KOPT-K1 (cell line): Measurements from ENCODE around the gene SPATS2.
"Not testable (repeated sequence)": the region's sequence is repeated elsewhere in the genome, so short reads cannot be mapped to it uniquely, and the experiment has no call there.

ENCODE experiments used
- H3K27ac ChIP-seq: fragments of 200-600 bp; sonication (generic); 2 replicates; pipeline ENCODE4 v1.5.1; 2016; ENCODE audit warnings: antibody characterized with exemption, mild to moderate bottlenecking, low read depth, low read length; ENCODE audit not compliant: poor library complexity, severe bottlenecking
- H3K36me3 ChIP-seq: fragments of 200-600 bp; sonication (generic); 2 replicates; pipeline ENCODE4 v1.5.1; 2017; ENCODE audit warnings: antibody characterized with exemption, mild to moderate bottlenecking, low read length, moderate library complexity; ENCODE audit not compliant: insufficient read depth
- H3K9me3 ChIP-seq: fragments of 200-600 bp; sonication (generic); 2 replicates; pipeline ENCODE4 v1.5.1; 2017; ENCODE audit warnings: antibody characterized with exemption, low read length, mild to moderate bottlenecking; ENCODE audit not compliant: insufficient read depth, poor library complexity, severe bottlenecking

The SPATS2 gene

DNA sequence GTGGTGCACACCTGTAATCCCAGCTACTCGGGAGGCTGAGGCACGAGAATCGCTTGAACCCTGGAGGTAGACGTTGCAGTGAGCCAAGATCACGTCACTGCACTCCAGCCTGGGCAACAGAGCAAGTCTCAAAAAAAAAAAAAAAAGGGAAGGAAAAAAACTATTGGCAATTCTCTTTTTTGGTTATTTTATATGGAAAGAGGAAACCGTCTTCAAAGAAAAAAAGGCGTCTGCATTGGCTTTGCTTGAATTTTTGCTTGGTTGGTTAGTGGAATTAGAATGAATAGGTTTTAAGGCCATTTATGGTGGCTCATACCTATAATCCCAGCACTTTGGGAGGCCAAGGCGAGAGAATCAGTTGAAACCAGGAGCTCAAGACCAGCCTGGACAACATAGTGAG lies 142.4 kb downstream of the SPATS2 start:
- H3K9me3 ChIP-seq, H3K27ac ChIP-seq: not testable (repeated sequence)
- peaks cover 12% of the 10 kb centered on the region for H3K36me3 ChIP-seq

GRCh38 chr12:49511410-49511809 lies 144.1 kb downstream of the SPATS2 start:
- H3K9me3 ChIP-seq = no peaks in the 10 kb centered on the region
- peaks cover 3% of the 10 kb centered on the region; the same call in 1 of the 2 replicates for H3K36me3 ChIP-seq
- no peak overlapping the region for H3K27ac ChIP-seq

DNA sequence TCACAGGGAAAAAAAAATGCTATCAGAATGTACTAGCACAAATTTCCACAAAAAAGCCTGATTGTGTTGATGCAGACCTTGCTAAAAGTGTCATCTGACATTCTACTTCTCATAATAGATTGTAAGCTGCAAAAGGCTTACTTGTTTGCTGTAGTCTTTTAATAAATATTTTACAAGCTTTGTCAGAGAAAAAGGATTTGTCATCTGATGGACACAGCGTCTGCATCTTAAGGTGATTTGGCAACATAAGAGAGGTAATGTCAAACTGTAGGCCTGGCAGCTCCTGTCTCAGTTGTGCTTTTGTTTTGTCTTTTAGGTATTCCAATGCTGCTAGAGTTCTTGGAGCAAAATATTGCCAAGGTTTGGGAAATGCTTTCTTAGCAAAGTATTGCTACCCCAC lies 145.3 kb downstream of the SPATS2 start:
- Histone ChIP-seq H3K36me3 (no peaks in the 10 kb centered on the region; the same call in 1 of the 2 replicates), H3K27ac (no peak overlapping the region), H3K9me3 (no peaks in the 10 kb centered on the region)

DNA sequence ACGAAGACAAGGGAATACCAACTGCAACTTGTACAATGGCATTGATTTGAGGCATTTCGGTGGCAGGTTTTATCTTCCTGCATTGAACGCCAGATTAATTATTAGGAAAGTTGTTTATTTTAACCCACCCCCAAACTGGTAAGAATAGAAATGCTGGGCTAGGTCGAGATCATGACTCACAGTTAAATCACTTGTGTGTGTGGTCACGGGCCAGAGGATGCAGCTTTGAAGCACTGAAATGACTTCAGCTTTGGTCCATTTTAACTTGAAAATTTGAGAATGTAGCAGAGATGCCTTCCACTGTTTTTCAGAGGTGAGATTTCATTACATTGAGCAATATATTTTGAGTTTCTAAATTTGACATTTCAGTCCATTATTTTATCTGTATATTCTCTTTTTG lies 148.0 kb downstream of the SPATS2 start:
- Histone ChIP-seq H3K9me3 (no peaks in the 10 kb centered on the region), H3K36me3 (no peaks in the 10 kb centered on the region; the same call in 1 of the 2 replicates), H3K27ac (no peak overlapping the region)

DNA sequence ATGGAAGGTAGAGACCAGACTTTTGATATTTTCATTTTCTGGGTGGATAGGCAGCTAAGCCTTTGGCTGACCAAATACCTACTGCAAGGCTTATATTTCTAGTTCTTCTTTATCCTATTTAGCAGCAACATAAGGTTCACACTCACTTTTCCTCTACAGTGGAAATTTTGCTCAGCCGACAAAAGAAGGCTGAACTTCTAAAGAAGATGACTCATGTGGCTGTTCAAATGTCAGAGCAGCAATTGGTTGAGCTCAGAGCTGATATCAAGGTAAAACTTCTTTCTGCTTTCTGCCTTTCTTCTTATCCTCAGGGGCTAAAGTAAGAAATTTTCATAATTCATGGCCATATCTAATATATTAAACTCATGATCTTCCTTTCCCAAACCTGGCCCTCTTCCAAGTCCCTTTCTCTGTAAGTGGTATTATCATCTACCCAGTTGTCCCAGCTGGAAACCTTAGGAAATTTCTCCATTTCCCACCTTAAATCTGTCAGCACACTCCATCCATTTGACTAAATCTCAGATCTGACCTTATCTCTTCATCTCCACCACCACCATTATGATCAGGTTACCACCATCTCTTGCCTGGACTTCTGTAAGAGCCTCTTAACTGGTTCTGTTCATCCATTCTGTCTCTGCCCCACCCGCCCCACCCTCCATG lies 151.8 kb downstream of the SPATS2 start:
- Histone ChIP-seq H3K36me3 (peaks cover 11% of the 10 kb centered on the region; the same call in 1 of the 2 replicates), H3K27ac (no peak overlapping the region), H3K9me3 (no peaks in the 10 kb centered on the region)

DNA sequence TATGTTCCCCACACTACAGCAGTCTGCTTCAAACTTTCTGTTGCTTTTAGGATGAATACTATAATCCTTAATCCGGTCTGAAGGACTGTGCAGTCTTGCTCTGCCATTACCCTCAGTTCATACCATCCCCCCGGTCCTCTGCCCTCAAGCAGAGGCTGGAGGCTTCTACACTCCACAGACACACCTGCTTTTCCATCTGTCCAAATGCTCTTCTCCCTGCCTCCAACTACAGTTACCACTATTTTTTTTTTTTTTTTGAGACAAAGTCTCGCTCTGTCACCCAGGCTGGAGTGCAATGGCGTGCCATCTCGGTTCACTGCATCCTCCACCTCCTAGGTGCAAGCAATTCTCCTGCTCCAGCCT lies 152.3 kb downstream of the SPATS2 start:
- Histone ChIP-seq H3K27ac (no peak overlapping the region), H3K36me3 (peaks cover 16% of the 10 kb centered on the region), H3K9me3 (no peaks in the 10 kb centered on the region)

DNA sequence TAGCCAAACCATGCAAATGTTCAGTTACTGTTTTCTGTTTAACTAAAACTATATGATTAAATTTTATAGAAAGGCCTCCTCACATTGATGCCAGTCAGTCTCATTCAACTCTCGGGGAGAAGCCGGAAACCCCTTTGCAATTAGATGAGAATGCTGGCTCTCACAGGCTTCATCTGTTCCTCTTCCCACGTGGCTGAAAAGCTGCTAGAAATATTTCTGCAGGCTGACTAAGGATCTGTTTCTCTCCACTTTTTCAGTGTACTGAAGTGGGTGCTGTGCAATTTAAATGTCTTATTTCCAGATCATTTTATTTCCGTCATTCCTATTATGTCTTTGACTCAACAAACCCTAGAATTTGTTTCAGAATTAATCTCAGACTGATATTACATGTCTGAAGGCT lies 154.1 kb downstream of the SPATS2 start:
- Histone ChIP-seq H3K9me3 (no peaks in the 10 kb centered on the region), H3K27ac (no peak overlapping the region), H3K36me3 (peaks cover 34% of the 10 kb centered on the region)

- Histone ChIP-seq H3K27ac (no peak overlapping the region), H3K36me3 (peaks cover 46% of the 10 kb centered on the region), H3K9me3 (no peaks in the 10 kb centered on the region)
Measured at GRCh38 chr12:49524660-49525324, 157.5 kb downstream of the SPATS2 start.

GRCh38 chr12:49525942-49526341 lies 158.7 kb downstream of the SPATS2 start:
- Histone ChIP-seq H3K9me3 (no peaks in the 10 kb centered on the region), H3K27ac (no peak overlapping the region), H3K36me3 (peaks cover 46% of the 10 kb centered on the region)

DNA sequence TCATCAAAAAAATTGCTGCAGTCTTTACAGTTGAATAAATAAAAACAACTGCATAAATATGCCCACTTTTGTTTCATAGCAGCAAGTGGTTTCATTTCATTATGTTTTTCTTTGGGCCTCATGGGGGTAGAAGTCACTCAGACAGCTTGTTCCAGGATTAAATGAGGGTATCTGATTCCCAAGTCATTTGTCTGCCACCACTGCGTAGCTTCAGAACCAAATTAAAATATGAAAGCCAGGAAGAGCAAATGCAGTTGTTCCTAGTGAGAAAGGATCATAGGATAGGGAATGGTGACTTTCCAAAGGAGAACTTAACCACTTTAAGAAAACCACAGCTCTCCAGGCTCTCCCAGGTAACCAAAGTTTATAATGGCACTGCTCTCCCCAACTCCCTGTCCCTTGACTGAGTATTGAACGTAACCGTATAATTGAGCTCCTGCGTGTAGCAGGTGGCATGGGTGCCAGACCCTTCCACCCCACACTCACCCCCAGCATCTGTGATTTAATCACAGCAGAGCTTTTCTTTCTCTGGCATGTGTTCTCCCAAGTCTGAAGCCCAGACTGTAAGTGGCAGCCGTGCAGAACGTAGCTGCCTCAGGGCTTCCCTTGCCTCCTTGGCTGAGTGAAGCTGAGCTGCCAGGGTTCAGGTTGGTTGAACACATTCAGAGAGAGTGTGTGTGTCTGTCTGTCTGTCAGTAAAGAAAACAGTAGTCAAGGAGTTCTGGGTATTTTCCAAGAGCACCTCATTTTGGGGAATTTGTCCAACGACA lies 160.3 kb downstream of the SPATS2 start:
- Histone ChIP-seq H3K27ac (no peak overlapping the region), H3K36me3 (peaks cover 41% of the 10 kb centered on the region), H3K9me3 (no peaks in the 10 kb centered on the region)

GRCh38 chr12:49529414-49529813 lies 162.2 kb downstream of the SPATS2 start:
- peaks cover 31% of the 10 kb centered on the region for H3K36me3 ChIP-seq
- no peak overlapping the region for H3K27ac ChIP-seq
- H3K9me3 ChIP-seq = no peaks in the 10 kb centered on the region

- Histone ChIP-seq H3K27ac (no peak overlapping the region), H3K36me3 (peaks cover 8% of the 10 kb centered on the region; the same call in 1 of the 2 replicates), H3K9me3 (no peaks in the 10 kb centered on the region)
Measured at GRCh38 chr12:49531745-49532144, 164.5 kb downstream of the SPATS2 start.

- H3K36me3 ChIP-seq = no peaks in the 10 kb centered on the region
- H3K27ac ChIP-seq = no peak overlapping the region
Measured at GRCh38 chr12:49533331-49533730, 166.1 kb downstream of the SPATS2 start.

DNA sequence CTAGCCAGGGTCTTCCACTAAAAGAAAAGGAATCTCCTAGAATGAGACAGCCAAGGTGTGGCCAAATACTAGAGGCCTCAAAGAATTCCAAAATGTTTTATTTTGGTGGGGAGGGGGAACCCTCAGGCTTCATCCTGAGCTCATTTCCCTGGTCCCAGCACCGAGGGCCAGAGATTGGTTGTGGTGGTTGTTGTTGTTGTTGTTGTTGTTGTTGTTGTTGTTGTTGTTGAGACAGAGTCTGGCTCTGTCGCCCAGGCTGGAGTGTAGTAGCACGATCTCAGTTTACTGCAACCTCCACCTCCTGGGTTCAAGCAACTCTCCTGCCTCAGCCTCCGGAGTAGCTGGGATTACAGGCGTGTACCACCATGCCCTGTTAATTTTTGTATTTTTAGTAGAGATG lies 166.9 kb downstream of the SPATS2 start:
- H3K9me3 ChIP-seq, H3K27ac ChIP-seq, H3K36me3 ChIP-seq: not testable (repeated sequence)

More at GRCh38 chr12:49533331-49533730, 166.1 kb downstream of the SPATS2 start:
- H3K9me3 ChIP-seq = no peaks in the 10 kb centered on the region

DNA sequence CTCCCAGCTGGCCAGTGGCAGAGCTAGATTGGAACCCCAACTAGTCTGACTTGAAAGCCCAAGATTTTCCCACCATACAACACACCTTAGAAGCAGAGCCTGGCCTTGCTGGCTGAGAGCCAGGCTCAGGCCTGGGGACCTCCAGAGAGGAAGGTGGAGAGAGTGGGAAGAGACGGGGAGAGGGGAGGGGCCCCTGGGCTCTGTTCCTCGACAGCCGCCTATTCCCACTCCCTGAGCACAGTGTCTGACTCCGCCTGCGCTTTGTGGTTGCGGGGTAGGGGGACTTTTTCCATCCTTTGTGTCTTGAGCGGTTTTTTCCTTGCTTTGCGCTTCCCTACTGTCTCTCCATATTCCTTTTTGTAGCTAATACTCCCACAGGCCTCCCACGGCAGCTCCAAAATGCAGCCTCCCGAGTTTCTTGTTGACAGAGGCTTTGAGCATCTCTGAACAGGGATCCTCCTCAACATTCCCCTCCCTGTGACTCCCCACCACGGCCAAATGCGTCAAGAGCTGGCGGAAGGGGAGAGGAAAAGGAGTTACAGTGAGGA lies 167.5 kb downstream of the SPATS2 start:
- Histone ChIP-seq H3K27ac (no peak overlapping the region), H3K36me3 (no peaks in the 10 kb centered on the region), H3K9me3 (no peaks in the 10 kb centered on the region)
